Measurements from ENCODE around the gene CLDN12.
"Not testable (repeated sequence)": the region's sequence is repeated elsewhere in the genome, so short reads cannot be mapped to it uniquely, and the experiment has no call there.

DNA sequence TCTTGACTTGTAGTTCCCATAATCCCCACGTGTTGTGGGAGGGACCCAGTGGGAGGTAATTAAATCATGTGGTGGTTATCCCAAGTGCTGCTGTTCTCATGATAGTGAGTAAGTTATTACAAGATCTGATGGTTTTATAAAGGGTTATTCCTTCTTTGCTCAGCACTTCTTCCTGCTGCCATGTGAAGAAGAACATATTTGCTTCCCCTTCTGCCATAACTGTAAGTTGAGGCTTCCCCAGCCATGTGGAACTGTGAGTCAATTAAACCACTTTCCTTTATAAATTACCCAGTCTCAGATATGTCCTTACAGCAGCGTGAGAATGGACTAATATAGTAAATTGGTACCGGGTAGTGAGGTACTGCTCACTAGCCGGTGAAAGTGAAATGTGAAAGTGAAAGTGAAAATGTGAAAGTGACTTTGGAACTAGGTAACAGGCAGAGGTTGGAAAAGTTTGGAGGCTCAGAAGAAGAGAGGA lies 59.9 kb downstream of the CLDN12 start:
- TF ChIP-seq, protein P1, sequence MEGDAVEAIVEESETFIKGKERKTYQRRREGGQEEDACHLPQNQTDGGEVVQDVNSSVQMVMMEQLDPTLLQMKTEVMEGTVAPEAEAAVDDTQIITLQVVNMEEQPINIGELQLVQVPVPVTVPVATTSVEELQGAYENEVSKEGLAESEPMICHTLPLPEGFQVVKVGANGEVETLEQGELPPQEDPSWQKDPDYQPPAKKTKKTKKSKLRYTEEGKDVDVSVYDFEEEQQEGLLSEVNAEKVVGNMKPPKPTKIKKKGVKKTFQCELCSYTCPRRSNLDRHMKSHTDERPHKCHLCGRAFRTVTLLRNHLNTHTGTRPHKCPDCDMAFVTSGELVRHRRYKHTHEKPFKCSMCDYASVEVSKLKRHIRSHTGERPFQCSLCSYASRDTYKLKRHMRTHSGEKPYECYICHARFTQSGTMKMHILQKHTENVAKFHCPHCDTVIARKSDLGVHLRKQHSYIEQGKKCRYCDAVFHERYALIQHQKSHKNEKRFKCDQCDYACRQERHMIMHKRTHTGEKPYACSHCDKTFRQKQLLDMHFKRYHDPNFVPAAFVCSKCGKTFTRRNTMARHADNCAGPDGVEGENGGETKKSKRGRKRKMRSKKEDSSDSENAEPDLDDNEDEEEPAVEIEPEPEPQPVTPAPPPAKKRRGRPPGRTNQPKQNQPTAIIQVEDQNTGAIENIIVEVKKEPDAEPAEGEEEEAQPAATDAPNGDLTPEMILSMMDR (conservative IDR thresholded peaks at IDR 0.05; ENCODE audit: low read depth in 2 of 2), result not testable (repeated sequence)
- not testable (repeated sequence) for TF ChIP-seq POLR2AphosphoS5 (IDR thresholded peaks at IDR 0.05; ENCODE audit: low read depth); EZH2phosphoT487 (IDR thresholded peaks at IDR 0.05; ENCODE audit: unreplicated experiment); CREB1 (CRISPR knock-in tag; IDR thresholded peaks at IDR 0.05; ENCODE audit: low read depth); JUNB (IDR thresholded peaks at IDR 0.05; ENCODE audit: unreplicated experiment); EZH2 (IDR thresholded peaks at IDR 0.05; ENCODE audit: low read depth, unreplicated experiment); STAT1 (IDR thresholded peaks at IDR 0.05; ENCODE audit: unreplicated experiment); NANOG (IDR thresholded peaks at IDR 0.05; ENCODE audit: borderline replicate concordance)
- TF ChIP-seq, protein P2, sequence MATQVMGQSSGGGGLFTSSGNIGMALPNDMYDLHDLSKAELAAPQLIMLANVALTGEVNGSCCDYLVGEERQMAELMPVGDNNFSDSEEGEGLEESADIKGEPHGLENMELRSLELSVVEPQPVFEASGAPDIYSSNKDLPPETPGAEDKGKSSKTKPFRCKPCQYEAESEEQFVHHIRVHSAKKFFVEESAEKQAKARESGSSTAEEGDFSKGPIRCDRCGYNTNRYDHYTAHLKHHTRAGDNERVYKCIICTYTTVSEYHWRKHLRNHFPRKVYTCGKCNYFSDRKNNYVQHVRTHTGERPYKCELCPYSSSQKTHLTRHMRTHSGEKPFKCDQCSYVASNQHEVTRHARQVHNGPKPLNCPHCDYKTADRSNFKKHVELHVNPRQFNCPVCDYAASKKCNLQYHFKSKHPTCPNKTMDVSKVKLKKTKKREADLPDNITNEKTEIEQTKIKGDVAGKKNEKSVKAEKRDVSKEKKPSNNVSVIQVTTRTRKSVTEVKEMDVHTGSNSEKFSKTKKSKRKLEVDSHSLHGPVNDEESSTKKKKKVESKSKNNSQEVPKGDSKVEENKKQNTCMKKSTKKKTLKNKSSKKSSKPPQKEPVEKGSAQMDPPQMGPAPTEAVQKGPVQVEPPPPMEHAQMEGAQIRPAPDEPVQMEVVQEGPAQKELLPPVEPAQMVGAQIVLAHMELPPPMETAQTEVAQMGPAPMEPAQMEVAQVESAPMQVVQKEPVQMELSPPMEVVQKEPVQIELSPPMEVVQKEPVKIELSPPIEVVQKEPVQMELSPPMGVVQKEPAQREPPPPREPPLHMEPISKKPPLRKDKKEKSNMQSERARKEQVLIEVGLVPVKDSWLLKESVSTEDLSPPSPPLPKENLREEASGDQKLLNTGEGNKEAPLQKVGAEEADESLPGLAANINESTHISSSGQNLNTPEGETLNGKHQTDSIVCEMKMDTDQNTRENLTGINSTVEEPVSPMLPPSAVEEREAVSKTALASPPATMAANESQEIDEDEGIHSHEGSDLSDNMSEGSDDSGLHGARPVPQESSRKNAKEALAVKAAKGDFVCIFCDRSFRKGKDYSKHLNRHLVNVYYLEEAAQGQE (IDR thresholded peaks at IDR 0.05; ENCODE audit: unreplicated experiment), result not testable (repeated sequence)
- TF ChIP-seq, protein P3, sequence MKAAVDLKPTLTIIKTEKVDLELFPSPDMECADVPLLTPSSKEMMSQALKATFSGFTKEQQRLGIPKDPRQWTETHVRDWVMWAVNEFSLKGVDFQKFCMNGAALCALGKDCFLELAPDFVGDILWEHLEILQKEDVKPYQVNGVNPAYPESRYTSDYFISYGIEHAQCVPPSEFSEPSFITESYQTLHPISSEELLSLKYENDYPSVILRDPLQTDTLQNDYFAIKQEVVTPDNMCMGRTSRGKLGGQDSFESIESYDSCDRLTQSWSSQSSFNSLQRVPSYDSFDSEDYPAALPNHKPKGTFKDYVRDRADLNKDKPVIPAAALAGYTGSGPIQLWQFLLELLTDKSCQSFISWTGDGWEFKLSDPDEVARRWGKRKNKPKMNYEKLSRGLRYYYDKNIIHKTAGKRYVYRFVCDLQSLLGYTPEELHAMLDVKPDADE (IDR thresholded peaks at IDR 0.05), result not testable (repeated sequence)

Data from GM23338 (cell line).